Transverse colon (tissue), 3 donors: ENCODE results near the gene PDE6A.

Experiments
- CTCF ChIP-seq, 5 experiments: fragments of 200-600 bp in 3 of 5; fragments of 450-650 bp in 2 of 5; sonication (generic) in 3 of 5; IDR thresholded peaks; 1 replicate in 2 of 5; 2 replicates in 3 of 5; pipeline ENCODE4 v1.5.1; 2016 to 2017; ENCODE audit warnings: antibody characterized with exemption in 5 of 5, inconsistent platforms in 3 of 5, mild to moderate bottlenecking in 2 of 5, moderate library complexity in 1 of 5
- EP300 ChIP-seq: sonication (generic); formaldehyde crosslinking; IDR thresholded peaks from one replicate; pipeline ENCODE4 v1.6.1; 2017; ENCODE audit warnings: antibody characterized with exemption, low read depth
- POLR2A ChIP-seq: fragments of 450-650 bp; IDR thresholded peaks from one replicate; pipeline ENCODE4 v1.6.1; 2016; ENCODE audit warnings: antibody characterized with exemption, mild to moderate bottlenecking, moderate library complexity

GRCh38 chr5:149870232-149870631 is 74.4 kb downstream of the PDE6A start:
- TF ChIP-seq CTCF (IDR thresholded peaks at IDR 0.05), result peak in 1 of 5 experiments; percentile 31
- TF ChIP-seq POLR2A, result no peak
- no peak for TF ChIP-seq EP300
